ENCODE results near the gene SFRP2.

SFRP2 gene, protein sequence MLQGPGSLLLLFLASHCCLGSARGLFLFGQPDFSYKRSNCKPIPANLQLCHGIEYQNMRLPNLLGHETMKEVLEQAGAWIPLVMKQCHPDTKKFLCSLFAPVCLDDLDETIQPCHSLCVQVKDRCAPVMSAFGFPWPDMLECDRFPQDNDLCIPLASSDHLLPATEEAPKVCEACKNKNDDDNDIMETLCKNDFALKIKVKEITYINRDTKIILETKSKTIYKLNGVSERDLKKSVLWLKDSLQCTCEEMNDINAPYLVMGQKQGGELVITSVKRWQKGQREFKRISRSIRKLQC

GRCh38 chr4:153788413-153789276 is at the start of gene SFRP2:
Gene SFRP2, minus strand, starts transcription at chr4:153789083. Its CDS starts 248 bp downstream, at chr4:153788835.
- DNase-seq = peak in 3 of 6 experiments; percentile 16 to 31 (median 18)

DNA sequence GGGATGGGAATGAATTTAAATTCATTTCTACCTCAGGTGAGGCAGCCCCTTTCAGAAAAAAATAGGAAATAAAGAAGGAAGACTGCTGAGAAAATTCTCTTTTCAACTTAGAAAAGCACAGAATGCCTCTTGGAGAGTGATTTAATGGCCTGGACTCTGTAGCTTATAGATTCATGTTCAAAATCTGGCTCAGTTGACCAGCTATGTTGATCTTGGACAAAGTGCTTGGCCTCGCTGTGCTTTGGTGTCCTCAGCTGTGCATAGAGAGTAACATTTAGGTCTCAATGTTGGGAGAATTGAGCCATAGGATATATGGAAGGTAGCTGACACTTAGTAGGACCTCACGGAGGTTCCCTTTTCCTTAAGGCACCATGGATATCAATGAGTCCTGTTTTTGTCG is 49.7 kb upstream of the SFRP2 start:
- no peak for DNase-seq

DNA sequence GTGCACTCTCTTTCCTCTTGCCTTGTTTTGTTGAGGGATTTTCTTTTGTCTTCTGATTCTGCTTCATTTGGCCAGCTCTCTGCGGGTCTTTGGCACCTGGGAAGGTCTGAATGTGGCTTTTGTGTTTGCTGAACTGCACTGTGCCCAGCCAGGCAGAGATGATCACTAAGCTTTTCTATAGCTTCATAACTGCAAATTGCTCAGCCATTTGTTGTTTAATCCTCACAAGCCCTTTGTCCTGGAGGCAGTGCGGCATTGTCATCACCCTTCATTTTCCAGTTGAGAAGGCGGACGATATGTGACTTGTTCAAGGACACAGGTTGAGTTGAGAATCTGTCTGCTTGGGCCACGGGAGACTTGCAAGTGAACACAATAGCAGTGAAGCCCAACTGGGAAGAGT is 46.0 kb upstream of the SFRP2 start:
- no peak for DNase-seq

- DNase-seq = no peak
Measured at GRCh38 chr4:153832720-153833287, 43.9 kb upstream of the SFRP2 start.

DNA sequence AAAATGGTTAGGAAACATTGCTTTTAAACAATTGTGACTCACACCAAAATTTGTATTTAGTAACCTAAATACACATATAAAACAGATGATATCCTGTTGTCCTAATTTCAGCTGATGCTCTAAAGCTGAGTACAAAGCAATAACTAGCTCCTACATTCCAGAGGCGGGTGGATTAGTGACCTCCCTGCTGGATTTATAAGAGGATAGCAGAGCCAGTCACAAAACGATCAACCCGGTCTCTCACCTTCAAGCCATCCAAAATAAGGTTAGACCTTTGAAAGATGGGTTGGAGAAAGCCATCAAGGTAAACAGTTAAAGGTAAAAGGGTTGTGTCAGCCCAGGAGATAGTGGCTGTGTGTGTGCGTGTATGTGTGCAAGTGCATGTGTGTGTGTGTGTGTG is 43.2 kb upstream of the SFRP2 start:
- no peak for DNase-seq

DNA sequence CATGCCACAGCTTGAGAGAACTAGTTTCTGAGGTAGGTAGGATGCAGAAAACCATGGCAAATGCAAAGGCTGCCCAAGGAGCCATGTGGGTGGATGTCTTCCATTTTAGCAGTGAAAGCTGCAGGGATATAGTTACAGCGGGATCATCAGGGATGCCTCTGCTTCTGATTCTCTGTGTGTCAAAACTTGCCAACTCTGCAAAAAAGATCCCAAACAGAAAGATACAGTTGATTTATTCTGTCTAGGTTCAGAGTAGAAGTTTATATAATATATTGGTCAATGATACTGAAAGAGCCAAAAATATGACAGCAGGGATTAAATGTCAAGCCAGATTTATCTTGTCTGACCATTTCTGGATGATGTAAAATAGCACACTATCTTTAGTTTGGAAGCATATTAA is 42.4 kb upstream of the SFRP2 start:
- no peak for DNase-seq

DNA sequence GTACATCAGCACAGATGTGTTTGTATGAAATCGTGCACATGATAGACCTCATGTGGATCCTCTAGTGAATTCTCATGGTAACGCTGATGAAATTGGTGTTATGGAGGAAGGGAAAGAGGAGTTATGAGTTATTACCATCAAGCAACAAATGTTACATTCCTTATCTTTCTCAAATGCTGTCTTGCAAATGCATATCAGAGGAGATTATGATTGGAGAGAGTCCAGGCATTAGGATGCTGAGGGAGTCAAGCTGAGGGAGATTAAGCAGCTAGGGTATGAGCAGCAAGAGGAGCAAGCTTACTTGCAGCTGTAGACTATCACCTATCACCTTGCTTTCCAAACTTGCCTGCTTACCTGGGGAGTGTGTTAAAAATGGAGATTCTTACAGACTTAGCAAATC is 36.8 kb upstream of the SFRP2 start:
- DNase-seq = no peak

- no peak for DNase-seq
Measured at GRCh38 chr4:153825126-153825525, 36.2 kb upstream of the SFRP2 start.

- no peak for DNase-seq
Measured at GRCh38 chr4:153824501-153824900, 35.6 kb upstream of the SFRP2 start.

GRCh38 chr4:153823483-153823882 is 34.6 kb upstream of the SFRP2 start:
- DNase-seq = no peak

- DNase-seq = no peak
Measured at GRCh38 chr4:153822316-153822715, 33.4 kb upstream of the SFRP2 start.

- DNase-seq = no peak
Measured at GRCh38 chr4:153817466-153817865, 28.6 kb upstream of the SFRP2 start.

DNA sequence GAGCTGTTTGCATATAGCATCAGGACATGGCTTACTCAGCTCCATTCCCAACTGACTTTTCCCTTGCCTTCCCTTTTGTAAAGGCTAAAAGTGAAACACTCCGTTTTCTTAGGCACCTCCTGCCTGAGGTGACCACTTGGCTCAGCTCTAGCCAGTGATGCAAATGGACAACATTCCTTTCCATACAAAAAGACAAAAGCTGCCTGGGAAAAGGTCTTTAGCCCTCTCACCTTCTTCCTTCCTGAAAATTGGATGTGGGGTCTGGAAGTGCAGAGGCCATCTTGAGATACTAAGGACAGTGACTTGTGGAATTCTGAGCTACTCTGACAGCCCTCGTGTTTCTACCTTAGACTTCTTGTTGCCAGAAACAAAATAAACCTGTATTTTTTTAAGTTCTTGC is 27.7 kb upstream of the SFRP2 start:
- no peak for DNase-seq

DNA sequence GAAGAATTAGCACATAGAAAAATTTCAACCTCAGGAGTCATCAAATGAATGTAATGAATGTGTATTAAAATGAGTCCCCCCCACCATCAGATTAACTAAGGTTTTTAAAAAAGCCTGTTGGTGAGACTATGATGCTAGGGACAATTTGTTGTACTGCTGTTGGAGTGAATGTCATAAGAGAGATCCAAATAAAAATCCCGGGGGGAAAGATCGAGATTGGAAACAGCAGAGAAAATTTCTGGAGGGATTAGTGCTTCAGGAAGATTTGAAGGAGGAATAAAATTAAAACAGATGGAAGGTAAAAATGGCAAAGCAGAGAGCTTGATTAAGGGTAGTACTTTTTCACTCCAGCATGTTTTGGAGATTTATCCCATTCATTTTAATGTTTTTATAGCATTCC is 25.9 kb upstream of the SFRP2 start:
- DNase-seq = no peak

GRCh38 chr4:153809916-153810810 is 21.3 kb upstream of the SFRP2 start:
- DNase-seq = no peak

DNA sequence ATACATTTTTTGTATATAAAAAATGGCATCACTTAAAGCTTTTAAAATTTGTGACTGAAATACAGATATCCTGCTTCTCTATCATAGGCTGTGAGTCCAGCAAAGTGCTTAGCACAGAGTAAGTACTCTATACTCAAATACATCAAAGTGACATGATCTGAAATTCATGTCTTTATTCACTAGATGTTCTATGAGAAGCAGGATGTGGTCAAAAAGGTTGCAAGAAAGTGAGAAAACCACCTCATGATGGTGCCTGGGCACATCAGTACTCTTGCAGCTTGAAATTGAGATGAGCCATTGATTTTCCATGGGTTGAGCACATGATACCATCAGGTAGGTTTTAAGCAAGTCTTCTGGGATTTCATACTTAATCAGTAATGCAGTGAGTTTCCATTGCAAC is 20.4 kb upstream of the SFRP2 start:
- peak in 3 of 6 experiments; percentile 73 to 81 (median 77) for DNase-seq

DNA sequence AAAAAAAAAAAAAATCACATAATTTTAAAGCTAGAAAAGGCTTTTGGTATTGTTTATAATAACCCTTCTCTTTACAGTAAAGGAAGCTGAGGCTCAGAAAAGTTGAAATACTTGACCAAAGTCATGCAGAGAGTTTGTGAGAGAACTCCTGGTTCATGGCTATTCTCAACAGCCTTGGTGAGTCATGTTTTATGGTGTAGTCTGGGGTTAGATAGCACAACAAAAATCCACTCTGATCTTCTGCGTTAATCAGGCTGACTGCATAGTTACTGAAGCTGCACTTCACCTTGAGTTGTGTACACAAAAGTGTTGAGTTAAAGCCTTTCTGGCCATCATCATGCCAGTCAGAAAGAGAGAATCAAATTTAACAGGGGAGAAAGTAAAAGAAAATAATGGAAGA is 19.3 kb upstream of the SFRP2 start:
- no peak for DNase-seq

DNA sequence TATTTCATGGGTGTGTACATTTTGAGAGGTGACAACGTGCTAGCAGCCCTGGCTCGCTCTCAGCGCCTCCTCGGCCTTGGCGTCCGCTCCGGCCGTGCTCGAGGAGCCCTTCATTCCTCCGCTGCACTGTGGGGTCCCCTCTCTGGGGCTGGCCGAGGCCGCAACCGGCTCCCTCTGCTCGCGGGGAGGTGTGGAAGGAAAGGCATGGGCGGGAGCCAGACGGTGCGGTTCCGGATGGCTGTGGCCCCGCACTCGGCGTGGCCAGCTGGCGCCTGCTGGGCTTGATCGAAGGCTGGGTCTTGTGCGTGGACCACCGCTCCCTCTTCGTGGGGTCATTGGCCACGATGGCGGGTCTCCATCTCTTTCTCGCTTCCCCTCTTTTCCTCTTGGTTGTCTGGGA is 17.2 kb upstream of the SFRP2 start:
- no peak for DNase-seq

GRCh38 chr4:153804722-153805121 is 15.8 kb upstream of the SFRP2 start:
- no peak for DNase-seq

DNA sequence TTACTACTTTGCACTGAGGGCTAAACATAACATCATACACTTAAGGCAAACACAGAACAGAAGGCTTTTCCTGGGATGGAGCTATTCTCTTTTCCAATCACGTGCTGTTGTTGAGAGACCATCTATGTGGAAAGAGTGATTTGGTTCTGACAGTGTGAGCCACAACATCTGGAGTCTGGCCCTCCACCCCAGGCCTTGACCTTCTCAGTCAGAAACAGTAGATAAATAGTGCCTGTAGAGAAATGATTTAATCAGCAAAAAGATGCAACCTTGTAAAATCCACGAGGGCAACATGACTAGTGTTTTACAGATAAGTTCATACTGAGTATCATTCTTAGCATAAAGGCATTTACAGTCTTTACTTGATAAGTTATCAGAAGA is 10.8 kb upstream of the SFRP2 start:
- DNase-seq = no peak

- DNase-seq = no peak
Measured at GRCh38 chr4:153798901-153799693, 10.2 kb upstream of the SFRP2 start.

GRCh38 chr4:153798420-153798819 is 9.5 kb upstream of the SFRP2 start:
- no peak for DNase-seq

Measured in stimulated activated naive CD4-positive, alpha-beta T cell (primary cell).